ENCODE results near the gene ITGA2B.
"Not testable (repeated sequence)": the region's sequence is repeated elsewhere in the genome, so short reads cannot be mapped to it uniquely, and the experiment has no call there.

Gene ITGA2B

DNA sequence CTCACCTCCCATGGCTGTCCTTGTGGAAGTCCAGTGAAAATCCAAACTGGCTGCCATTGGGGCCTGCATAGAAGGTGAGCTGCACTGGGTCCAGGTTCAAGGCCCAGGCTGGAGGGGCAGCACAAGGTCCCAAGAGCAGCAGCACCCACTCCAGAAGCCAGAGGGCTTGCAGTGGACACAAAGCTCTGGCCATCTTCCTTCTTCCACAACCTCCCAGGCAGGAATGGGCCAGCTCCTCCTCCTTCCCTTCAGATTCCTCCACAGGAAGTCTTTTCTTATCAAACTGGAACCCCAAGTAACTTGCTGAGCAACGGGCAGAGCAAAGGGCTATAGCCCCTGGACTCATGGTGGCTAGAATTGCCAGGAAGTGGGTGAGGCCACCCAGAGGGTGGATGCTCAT, at the start of gene ITGA2B:
Gene ITGA2B, minus strand, starts transcription at position 369 of the 400 bp plus-strand sequence. Its CDS starts 176 bp downstream, at position 193.
- DNase-seq = no peak

DNA sequence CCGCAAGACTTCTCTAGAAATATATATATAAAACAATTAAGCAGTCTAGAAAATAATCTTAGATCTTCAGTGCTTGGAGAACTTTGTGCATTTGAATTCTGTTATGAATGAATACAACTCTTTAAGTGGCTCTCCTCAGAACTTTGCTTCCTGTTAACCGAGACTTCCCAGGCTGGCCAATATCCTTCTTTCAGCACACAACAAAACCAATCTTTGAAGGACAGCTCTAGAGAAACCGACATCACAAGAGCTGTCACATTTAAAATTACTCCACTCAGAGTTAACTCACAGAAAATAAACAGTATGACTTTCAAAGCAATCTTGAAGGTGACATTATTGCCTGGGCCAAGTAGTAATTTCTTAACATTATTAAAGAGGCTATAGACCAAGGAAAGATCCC, 49.7 kb upstream of the ITGA2B start:
- no peak for DNase-seq

DNA sequence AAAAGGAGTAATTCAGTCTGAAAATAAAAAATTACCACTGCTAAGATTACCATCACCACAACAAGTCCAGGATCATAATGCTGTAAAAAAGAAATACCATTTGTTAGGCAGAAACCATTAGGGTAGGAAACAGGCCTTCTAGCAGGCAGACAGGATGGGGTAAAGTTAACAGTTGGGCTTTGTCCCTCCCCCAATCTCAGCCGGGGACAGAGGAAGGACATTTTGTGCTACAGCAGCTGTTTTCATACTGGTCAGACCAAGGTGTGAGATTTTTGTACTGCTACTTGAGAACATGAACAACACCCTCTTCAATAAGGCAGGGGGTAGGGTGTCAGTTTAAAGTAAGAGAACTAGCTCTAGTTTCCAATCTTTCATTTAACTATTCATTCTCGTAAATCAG, 49.2 kb upstream of the ITGA2B start:
- no peak for DNase-seq

DNA sequence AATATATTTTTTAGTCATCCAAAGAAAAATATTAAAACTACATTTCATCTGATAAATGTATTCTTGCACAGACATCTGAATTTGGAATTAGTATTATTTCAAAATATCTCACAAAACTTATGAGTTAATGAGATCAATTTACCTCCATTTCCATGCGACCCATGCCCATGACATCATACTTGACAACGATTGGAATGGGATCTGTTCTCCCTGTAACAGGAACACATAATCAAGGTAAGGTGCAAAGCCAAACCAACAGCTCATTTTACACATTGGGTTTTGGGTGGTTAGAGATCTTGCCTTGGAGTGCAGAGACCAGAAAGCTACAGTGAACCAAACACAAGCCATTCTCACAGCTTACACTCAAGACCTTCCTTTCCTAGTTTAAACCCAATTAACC, 46.9 kb upstream of the ITGA2B start:
- DNase-seq = no peak

DNA sequence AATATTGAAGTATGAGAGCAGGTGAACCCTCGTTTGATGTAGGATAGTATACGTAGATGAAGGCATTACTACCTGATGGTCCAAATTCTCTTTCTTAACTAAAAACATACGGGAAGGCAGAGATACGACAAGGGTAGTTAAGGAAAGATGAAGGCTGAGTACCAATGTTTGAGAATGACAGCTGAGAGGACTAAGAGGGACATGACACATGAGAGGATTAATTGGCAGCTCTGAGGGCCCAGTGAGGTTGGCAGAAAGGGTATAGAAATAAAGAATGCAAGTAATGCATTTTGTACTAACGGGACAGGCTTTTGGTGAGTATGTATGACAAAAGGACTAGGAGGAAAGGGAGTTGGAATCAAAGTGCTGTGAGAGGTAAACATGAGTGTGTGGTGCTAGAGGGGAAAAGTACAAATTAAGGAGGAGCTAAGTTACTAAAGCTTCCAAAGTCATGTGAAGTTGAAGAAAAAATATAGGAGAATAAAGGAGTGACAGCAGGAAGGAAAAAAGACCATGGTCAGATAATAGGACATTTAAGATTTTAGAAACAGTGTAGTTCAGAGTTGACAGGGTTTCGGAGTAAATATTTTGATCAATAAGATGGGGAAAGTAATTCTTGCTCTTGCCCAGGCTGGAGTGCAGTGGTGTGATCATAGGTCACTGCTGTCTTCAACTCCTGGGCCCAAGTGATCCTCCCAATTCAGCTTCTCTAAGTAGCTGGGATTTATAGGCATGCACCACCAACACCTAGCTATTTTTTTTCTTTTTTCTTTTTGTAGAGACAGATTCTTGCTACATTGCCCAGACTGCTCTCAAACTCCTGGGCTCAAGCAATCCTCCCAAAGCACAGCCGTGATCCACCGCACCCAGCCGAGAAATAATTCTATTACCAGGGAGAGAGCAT, 43.1 kb upstream of the ITGA2B start:
- no peak for DNase-seq

DNA sequence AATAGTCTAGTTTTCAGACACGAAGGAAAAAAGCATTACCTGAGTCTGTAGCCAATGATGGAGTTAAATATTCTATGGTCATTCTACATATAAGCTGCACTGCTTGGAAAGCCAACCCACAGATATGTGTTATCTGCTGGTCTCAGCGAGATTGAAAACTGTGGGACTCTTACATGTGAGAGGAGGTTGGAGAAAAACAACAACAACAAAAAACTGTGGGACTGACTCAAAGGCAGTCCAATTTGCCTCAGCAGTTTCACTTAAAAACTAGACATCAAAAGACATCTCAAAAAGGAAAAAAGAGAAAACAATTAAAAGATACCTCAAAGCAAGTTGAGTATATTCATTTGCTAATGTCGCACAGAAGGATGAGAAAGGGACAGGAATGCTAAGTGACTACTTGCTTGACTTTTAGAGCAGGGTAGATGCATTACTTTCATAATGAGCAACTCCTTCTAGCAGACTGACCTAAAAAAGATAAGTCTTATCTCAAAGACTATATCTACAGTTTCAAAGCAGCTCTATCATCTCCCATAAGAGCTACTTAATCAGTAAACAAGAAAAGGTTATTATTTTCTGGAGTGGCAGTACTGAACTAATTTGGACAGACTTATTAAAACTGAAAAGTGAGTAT, 35.5 kb upstream of the ITGA2B start:
- no peak for DNase-seq

DNA sequence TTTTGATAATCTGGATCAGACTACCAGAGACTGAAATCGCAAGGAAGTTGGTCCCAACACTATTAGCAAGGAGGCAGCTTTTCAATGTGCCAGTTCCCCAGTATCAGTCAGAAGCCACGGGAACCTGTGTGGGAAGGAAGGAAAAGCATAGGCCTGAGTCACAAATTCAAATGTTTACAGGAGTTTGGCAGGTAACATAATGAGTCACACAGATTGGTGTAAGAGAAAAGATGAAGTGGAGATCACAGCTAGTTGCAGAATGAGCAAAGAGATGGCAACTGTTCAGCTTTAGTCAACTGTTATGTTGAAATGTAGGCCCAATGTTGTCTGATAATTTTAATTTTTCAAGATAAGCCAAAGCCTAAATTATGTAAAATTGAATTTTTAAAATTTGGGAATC, 28.1 kb upstream of the ITGA2B start:
- DNase-seq = no peak

DNA sequence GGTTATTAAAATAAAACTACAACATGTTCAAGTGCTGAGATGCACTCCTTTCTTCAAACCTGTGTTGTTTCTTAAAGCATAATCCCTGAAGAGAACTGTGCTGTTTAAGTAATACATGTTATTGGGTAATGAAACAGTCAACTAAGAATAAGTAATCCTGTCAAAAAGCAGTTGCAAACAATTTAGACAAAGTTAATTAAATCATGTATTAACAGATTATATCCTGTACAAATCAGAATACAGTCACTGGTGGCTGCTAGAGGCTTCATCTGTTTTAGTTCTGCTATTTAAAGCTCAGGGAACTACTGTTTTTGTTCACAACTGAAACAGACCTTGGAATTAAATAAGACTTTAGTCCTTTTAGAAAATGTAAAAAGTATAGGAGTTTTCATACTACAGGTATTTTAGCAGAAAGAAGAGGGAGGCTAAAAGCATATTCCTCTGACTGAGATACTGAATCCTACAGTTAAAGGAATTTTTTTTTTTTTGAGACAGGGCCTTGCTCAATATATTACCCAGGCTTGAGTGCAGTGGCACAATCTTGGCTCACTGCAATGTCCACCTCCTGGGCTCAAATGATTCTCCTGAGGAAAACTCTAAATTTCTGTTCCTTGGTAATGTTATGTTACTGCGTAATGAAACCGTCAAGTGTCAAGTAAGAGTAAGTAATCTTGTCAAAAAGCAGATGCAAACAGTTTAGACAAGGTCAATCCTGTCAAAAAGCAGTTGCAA, 27.3 kb upstream of the ITGA2B start:
- DNase-seq = no peak

DNA sequence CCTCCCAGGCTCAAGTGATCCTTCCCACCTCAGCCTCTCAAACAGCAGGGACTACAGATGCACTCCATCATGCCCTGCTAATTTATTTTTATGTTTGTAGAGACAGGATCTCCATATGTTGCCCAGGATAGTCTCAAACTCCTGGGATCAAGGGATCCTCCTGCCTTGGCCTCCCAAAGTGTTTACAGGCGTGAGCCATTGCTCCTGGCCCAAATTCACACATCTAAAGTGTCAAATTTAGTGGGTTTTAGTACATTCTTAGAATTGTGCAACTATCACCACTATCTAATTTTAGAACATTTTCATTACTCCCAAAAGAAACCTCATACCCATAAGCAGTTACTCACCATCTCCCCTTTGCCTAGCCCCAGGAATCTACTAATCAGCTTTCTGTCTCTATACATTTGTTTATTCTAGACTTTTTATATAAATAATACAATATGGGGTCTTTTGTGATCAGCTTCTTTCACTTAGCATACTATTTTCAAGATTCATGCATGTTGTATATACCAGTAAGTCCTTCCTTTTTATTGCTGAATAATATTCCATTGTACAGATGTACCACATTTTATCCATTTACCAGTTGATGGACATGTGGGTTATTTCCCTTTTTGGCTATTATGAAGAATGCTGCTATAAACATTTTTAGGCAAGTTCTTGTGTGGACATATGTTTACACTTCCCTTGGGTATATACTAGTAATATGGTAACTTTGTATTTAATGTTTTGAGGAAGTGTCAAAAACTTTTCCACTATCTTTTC, 25.1 kb upstream of the ITGA2B start:
- no peak for DNase-seq

DNA sequence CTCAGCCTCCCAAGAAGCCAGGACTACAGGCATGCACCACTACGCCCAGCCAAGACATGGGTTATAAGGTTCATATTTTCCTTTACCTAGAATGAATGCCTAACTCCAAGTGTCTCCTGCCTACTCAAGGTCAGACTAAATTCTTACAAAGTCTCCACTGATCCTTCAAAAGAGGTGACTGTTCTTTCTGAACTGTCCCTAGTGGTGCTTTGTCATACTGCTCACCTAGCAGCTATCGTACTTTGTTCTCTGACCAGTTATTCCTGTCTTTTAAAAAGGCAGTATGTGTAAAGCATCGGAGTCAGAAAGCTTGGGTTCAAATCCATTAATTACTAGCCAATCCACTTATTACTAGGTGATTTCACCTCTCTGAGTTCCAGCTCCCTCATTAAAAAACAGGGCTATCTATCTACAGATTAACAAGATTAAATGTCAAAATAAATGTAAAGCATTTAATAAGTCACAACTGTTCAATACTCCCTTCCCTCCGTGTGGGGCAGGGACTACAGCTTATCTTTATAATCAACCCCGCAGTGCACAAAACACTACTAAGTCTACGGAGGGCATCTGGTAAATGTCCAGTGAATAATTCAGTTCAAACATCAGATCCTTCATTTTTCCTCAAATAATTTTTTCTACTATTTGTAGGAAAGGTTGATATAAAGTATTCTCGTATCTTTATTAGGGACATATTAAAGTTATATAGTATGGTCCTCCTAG, 20.0 kb upstream of the ITGA2B start:
- no peak for DNase-seq

DNA sequence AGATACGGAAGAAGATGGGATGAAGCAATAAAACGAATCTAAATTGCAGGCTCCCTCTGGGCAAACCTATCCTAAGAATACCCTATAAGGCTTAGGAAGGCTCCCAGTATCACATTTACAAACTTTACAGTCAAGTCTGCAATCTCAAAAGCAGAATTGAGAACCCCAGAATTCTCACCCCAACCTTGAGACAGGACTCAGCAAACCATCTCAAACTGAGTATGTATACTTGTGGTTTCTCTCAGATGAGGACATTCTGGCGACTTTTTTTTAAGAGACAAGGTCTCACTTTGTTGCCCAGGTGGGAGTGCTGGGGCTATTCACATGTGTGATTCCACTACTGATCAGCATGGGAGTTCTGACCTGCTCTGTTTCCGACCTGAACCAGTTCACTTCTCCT, 19.3 kb upstream of the ITGA2B start:
- DNase-seq = no peak

DNA sequence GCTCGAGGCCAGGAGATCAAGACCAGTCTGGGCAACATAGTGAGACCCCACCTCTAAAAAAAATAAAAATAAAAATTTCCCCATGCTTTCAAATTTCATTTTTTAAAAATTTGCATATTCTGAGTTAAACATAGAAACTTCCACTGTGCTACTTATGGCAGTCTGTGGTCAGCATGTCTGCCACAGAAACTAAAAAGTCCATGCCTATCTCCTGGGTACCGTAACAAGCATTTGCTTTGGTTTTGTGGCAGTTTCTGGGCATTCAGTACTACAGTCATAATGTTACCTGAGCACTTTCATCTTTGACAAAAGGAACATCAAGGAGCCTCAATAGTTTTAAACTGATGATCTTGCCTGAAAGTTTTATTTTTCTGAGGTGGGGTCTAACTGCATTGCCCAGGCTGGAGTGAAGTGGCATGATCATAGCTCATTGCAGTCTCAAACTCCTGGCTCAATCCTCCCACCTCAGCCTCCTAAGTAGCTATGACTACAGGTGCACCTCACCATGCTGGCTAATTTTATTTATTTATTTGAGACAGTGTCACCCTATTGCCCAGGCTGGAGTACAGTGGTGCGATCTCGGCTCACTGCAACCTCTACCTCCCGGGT, 13.2 kb upstream of the ITGA2B start:
- DNase-seq = no peak

DNA sequence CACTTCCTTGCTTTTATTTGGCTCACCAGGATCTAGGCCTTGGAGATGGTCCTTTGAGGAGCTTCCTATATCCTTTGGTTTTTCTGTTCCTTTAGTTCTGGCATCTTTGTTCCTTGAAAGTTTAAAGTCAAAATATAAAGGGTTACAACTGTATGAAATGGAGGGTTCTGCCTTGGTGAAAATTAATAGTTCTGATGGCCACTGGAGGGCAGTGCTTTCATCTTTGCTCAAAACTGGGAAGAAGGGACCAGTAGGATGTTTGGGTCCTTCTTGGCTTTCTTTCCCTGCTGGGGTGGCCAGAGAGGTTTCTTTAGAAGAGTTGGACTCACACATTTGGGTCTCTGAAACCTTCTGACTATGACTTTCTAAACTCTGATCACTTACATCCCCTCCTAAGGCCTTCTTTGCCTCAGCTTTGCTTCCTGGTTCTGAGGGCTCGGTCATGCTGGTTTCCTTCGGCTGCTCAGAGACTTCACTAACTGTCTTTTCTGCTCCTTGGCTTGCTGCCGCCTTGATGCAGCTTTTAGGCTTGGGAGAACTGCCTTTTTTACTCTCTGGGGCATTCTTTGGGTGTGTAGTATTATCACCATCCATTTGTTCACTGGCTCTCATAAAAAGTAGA, 10.9 kb upstream of the ITGA2B start:
- DNase-seq = peak; percentile 67

DNA sequence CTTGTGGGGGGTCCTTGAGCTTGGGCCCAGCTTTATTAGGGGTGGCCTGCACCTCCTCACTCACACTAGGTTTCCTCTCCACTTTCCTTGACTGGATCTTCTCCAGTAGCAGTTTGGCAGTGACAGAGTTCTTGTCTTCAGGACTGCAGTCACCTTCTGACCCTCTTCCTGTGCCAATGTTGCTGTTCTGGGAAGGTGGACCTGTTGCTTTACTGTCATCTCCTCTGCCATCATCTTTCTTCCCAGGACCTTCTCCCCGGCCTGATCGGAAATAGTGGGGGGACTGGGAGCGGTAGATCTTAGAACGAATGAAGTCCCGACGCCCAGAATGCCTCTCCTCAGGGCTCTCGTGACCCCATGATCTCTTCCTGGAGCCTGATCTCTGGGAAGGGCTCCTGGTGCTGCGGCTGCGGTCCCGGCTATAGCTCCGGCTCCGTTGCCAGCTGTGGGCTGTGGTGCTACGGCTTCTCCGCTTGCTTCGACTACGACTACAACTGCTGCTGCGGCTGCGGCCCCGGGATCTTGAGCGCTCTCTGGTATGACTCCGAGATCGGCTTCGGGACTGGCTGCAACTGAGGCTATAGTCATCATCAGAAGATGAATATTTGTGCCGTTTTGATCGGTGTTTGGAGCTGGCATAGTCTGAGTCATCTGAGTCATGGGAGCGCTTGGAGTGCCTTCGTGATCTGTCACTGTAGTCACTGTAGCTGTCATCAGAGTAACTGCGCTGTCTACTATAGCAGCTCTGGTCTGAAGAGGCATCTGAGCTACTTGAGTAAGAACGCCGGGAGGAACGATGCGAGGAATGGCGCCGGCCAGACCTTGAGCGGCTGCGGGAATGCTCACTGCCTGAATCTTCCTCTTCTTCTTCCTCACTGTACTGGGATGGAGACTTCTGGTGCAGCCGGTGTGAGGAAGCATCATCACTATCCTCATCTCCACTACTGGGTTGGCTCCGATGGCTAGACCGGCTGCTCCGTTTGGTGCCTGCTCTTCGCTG, 9.5 kb upstream of the ITGA2B start:
- no peak for DNase-seq

DNA sequence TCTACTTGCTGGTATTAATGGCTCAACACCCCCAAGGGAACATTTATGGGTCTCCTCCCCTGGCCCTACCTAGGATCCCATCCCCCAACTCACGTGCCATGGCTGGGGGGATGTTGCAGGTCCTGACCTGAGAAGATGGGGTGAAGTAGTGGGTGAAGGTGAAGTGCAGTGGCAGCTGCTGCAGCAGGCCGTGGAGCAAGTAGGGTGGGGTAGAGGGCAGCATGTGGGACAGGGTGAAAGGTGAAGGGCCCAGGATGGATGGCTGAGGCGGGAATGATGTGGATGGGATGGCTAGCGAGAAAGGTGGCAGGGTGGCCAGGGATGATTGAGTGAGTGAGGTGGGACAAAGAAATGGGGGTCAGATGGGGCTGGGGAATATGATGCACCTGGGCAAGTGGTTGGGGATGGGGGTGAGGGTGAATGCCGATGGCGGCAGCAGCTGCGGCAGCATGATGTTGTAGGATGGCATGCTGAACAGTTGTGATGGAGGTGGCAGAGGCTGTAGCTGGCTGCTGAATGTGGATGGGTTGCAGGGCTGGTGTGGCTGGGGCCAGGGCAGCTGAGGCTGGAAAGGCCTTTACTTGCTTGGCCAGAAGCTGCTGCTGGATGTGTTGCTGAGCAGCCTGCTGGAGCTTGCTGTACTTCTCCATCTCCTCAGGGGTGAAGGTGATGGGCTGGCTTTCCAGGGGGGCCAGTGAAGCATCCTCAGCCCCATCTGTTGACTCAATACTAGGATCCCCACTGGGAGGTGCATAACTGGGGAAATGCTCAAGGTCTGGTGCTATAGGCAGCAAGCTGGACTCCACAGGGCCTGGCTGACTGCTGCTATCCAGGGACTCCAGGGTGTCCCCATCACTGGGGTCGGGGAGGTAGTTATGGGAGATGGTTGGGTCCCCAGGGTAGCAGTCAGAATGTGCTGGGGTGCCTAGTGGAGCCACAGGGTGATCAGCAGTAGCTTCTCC, 8.3 kb upstream of the ITGA2B start:
- no peak for DNase-seq

DNA sequence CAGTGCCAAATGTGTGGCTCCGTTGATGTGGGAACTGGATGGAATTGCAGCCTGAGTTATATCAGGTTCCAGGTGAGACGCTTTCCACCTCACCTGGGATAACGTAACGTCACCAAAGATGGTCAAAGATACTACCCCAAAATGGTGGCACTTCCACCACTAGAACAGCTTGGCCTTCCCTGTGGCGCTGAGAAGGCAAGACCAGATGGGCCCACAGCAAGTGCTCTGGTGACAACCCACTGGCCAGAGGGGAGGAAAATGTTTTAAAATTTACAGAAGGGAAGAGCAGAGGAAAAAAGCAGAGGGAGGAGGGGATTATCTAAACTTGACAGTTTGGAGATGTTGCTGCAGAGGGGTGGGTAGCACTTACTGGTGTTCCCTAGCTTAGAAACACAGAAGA, 7.5 kb upstream of the ITGA2B start:
- no peak for DNase-seq

DNA sequence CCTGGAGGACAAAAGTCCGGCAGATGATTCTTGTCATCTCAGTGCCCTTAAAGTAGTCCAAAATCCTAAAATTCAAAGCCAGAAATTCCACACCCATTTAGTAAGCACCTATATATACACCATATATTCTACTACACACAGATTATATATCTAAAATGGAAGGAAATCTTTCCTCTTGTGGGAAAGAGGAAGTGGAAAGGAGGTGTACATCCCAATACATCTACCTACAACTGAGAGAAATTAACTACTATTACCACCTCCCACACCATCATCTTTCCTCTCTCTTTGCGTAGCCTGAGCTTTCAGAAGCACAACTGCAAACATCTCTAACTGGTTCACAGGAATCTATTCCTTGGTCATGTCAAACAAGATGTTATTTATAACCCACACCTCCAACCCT, 5.4 kb upstream of the ITGA2B start:
- DNase-seq = no peak

DNA sequence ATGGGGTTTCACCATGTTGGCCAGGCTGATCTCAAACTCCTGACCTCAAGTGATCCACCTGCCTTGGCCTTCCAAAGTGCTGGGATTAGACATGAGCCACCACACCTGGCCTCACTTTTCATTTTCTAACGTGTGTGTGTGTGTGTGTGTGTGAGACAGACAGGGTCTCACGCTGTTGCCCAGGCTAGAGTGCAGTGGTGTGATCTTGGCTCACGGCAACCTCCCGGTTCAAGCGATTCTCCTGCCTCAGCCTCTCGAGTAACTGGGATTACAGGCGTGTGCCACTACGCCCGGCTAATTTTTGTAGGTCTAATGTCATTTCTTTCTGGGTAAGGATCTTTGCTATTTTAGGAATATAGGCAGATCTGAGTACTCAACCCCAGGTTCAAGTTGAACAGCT, 4.7 kb upstream of the ITGA2B start:
- DNase-seq = not testable (repeated sequence)
